Measurements from ENCODE around the gene TRIM67. TPM values are rescaled to one million over a fixed set of nuclear protein-coding genes. Genes with fewer than 3 reads are reported as not detected.
"Not testable (repeated sequence)": the region's sequence is repeated elsewhere in the genome, so short reads cannot be mapped to it uniquely, and the experiment has no call there.

TRIM67 gene
- total RNA-seq, 6 experiments from 2014 or later, result not detected

GRCh38 chr1:231155808-231156207 is 6.0 kb upstream of the TRIM67 start:
- no peak for ATAC-seq

DNA sequence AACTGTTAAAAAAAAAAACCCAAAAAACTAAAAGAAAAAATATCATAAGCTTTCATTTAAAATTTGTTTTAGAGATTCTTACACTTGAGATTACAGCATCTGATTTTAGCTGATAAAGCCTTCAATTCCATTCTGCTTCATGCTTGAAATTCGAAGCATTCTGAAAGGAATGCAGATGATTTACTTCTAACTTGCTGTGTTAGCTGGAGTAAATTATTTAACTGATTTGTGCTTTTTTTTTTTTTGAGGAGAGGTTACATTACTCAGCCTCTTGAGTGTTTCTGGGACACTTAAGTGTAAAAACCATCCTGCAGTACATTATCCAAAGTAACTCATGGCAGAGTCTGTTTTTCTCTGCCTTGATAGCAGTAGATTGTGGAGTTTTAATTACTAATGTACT is 4.5 kb upstream of the TRIM67 start:
- H3K27me3 ChIP-seq, result peaks cover under 1 to 3% of the 10 kb centered on the region in 2 donors
- no peaks in the 10 kb centered on the region for H3K9me3 ChIP-seq
- H3K27ac ChIP-seq, result no peak overlapping the region
- ATAC-seq (no peak), DNase-seq (no peak)
- H3K36me3 ChIP-seq, result no peaks in the 10 kb centered on the region
- intact Hi-C loops (cut with DNase I), result no loop called here
- TF ChIP-seq, protein P1, sequence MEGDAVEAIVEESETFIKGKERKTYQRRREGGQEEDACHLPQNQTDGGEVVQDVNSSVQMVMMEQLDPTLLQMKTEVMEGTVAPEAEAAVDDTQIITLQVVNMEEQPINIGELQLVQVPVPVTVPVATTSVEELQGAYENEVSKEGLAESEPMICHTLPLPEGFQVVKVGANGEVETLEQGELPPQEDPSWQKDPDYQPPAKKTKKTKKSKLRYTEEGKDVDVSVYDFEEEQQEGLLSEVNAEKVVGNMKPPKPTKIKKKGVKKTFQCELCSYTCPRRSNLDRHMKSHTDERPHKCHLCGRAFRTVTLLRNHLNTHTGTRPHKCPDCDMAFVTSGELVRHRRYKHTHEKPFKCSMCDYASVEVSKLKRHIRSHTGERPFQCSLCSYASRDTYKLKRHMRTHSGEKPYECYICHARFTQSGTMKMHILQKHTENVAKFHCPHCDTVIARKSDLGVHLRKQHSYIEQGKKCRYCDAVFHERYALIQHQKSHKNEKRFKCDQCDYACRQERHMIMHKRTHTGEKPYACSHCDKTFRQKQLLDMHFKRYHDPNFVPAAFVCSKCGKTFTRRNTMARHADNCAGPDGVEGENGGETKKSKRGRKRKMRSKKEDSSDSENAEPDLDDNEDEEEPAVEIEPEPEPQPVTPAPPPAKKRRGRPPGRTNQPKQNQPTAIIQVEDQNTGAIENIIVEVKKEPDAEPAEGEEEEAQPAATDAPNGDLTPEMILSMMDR (IDR thresholded peaks at IDR 0.05), result no peak
- TF ChIP-seq POLR2A (IDR thresholded peaks at IDR 0.05), result no peak
- H3K4me3 ChIP-seq, result no peak overlapping the region
- 30% methylated on average over 1 of the region's 1 CpG for WGBS (ENCODE audit: insufficient coverage, low coverage, low lambda C conversion rate, missing lambda C conversion rate)
- H3K4me1 ChIP-seq, result peaks cover 0 to 5% (median under 1%) of the 10 kb centered on the region in 4 donors

More at GRCh38 chr1:231155808-231156207, 6.0 kb upstream of the TRIM67 start:
- Histone ChIP-seq H3K27ac (no peak overlapping the region), H3K36me3 (no peaks in the 10 kb centered on the region), H3K27me3 (peaks cover 0 to 2% of the 10 kb centered on the region in 2 donors), H3K4me1 (no peaks in the 10 kb centered on the region), H3K9me3 (no peaks in the 10 kb centered on the region), H3K4me3 (no peak overlapping the region)
- 50% methylated on average over 1 of the region's 1 CpG for WGBS (ENCODE audit: insufficient coverage, low coverage, low lambda C conversion rate, missing lambda C conversion rate)
- DNase-seq, result no peak
- intact Hi-C loops (cut with DNase I), result no loop called here
- TF ChIP-seq POLR2A (IDR thresholded peaks at IDR 0.05), result no peak
- TF ChIP-seq, protein P1 (IDR thresholded peaks at IDR 0.05), result no peak

DNA sequence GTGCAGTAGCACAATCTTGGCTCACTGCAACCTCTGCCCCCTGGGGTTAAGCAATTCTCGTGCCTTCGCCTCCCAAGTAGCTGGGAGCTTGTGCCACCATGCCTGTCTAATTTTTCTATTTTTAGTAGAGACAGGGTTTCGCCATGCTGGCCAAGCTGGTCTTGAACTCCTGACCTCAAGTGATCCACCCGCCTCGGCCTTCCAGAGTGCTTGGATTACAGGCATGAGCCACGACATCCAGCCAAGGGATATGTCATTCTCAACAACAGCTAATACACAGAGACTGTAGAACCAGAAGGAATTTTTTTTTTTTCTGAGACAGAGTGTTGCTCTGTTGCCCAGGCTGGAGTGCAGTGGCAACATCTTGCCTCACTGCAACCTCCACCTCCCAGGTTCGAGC is 3.7 kb upstream of the TRIM67 start:
- WGBS (ENCODE audit: insufficient coverage, low coverage, low lambda C conversion rate, missing lambda C conversion rate), result 52% methylated on average over 4 of the region's 7 CpGs
- H3K36me3 ChIP-seq; H3K9me3 ChIP-seq; intact Hi-C loops (cut with DNase I); H3K27me3 ChIP-seq; H3K4me3 ChIP-seq; ATAC-seq; DNase-seq; H3K27ac ChIP-seq: not testable (repeated sequence)
- H3K4me1 ChIP-seq, result peaks cover 0 to 13% (median 2%) of the 10 kb centered on the region in 4 donors

- H3K27ac ChIP-seq, result no peak overlapping the region
- peaks cover 9 to 16% of the 10 kb centered on the region in 2 donors for H3K27me3 ChIP-seq
- peaks cover 0 to 16% (median 2%) of the 10 kb centered on the region in 4 donors for H3K4me1 ChIP-seq
- H3K9me3 ChIP-seq, result no peaks in the 10 kb centered on the region
- 72% methylated on average over 6 of the region's 6 CpGs for WGBS (ENCODE audit: insufficient coverage, low coverage, low lambda C conversion rate, missing lambda C conversion rate)
- TF ChIP-seq, protein P1 (IDR thresholded peaks at IDR 0.05), result no peak
- no peak for TF ChIP-seq POLR2A (IDR thresholded peaks at IDR 0.05)
- H3K4me3 ChIP-seq, result no peak overlapping the region
- ATAC-seq (no peak), DNase-seq (no peak)
- intact Hi-C loops (cut with DNase I), result no loop called here
- no peaks in the 10 kb centered on the region for H3K36me3 ChIP-seq
Observed at GRCh38 chr1:231159202-231159962, 2.5 kb upstream of the TRIM67 start.

- H3K9me3 ChIP-seq, result no peaks in the 10 kb centered on the region
- ATAC-seq, result no peak
- no peak for DNase-seq
- no peak for TF ChIP-seq POLR2A (IDR thresholded peaks at IDR 0.05)
- TF ChIP-seq, protein P1 (IDR thresholded peaks at IDR 0.05), result no peak
- WGBS (ENCODE audit: insufficient coverage, low coverage, low lambda C conversion rate, missing lambda C conversion rate), result 64% methylated on average over 8 of the region's 15 CpGs
- peaks cover 0 to 16% (median 2%) of the 10 kb centered on the region in 4 donors for H3K4me1 ChIP-seq
- H3K4me3 ChIP-seq, result no peak overlapping the region
- H3K36me3 ChIP-seq, result no peaks in the 10 kb centered on the region
- H3K27me3 ChIP-seq, result peaks cover 9 to 16% of the 10 kb centered on the region in 2 donors
- no peak overlapping the region for H3K27ac ChIP-seq
- intact Hi-C loops (cut with DNase I), result no loop called here
Observed at GRCh38 chr1:231159963-231160761, 1.7 kb upstream of the TRIM67 start.
